Keratinocyte (primary cell): Measurements from ENCODE around the gene GPRIN1. TPM values are rescaled to one million over a fixed set of nuclear protein-coding genes. Genes with fewer than 3 reads are reported as not detected.
A peak's percentile ranks its signal among the peaks of the same experiment; 100 is the strongest.

ENCODE experiments used
- DNase-seq: peaks from one replicate; pipeline ENCODE4 v3.0.0-alpha.2; 2011; ENCODE audit warnings: low read depth, missing footprints, low spot score
- FAIRE-seq: peaks from 2 replicates; lab custom pipeline; 2011; peaks lifted over from hg19 to GRCh38; lab: Jason Lieb, UNC
- H2AFZ ChIP-seq: 2 replicates; pipeline ENCODE4 v1.6.0; 2012; ENCODE audit warnings: low read length, control low read depth, inconsistent platforms; ENCODE audit not compliant: control insufficient read depth
- H3K27ac ChIP-seq: 2 replicates; pipeline ENCODE4 v1.5.1; 2011; ENCODE audit warnings: low read length; ENCODE audit not compliant: control insufficient read depth, insufficient read depth
- H3K27me3 ChIP-seq: 3 replicates; pipeline ENCODE4 v1.6.0; 2011; ENCODE audit warnings: low read length; ENCODE audit not compliant: control insufficient read depth, insufficient read depth; ENCODE audit errors: extremely low read depth
- H3K36me3 ChIP-seq, 2 experiments: 2 replicates in 1 of 2; 3 replicates in 1 of 2; pipeline ENCODE4 v1.5.1; 2011; ENCODE audit warnings: low read length in 2 of 2, mild to moderate bottlenecking in 1 of 2; ENCODE audit not compliant: control insufficient read depth in 2 of 2, insufficient read depth in 2 of 2; ENCODE audit errors: extremely low read depth in 1 of 2
- H3K4me1 ChIP-seq: 3 replicates; pipeline ENCODE4 v1.5.1; 2011; ENCODE audit warnings: low read length; ENCODE audit not compliant: control insufficient read depth, insufficient read depth; ENCODE audit errors: extremely low read depth
- H3K4me2 ChIP-seq: 3 replicates; pipeline ENCODE4 v1.6.0; 2011; ENCODE audit warnings: low read depth, low read length; ENCODE audit not compliant: control insufficient read depth, insufficient read depth; ENCODE audit errors: extremely low read depth
- H3K4me3 ChIP-seq, 3 experiments: fragments of 200-600 bp in 1 of 3; sonication (generic) in 1 of 3; 2 replicates in 2 of 3; 3 replicates in 1 of 3; pipeline ENCODE4 v1.5.1; 2011 to 2016; ENCODE audit warnings: low read length in 3 of 3, mild to moderate bottlenecking in 3 of 3, control low read depth in 2 of 3, inconsistent platforms in 1 of 3, low read depth in 1 of 3, mixed read lengths in 1 of 3, mixed run types in 1 of 3, moderate library complexity in 1 of 3; ENCODE audit not compliant: control insufficient read depth in 2 of 3, insufficient read depth in 2 of 3; ENCODE audit errors: extremely low read depth in 1 of 3
- H3K79me2 ChIP-seq: 2 replicates; pipeline ENCODE4 v1.6.0; 2012; ENCODE audit warnings: low read length; ENCODE audit not compliant: control insufficient read depth, insufficient read depth
- H3K9ac ChIP-seq: 3 replicates; pipeline ENCODE4 v1.6.0; 2011; ENCODE audit warnings: low read length; ENCODE audit not compliant: control insufficient read depth, insufficient read depth; ENCODE audit errors: extremely low read depth
- H3K9me1 ChIP-seq: 3 replicates; pipeline ENCODE4 v1.6.0; 2011; ENCODE audit warnings: low read length; ENCODE audit not compliant: control insufficient read depth, insufficient read depth; ENCODE audit errors: extremely low read depth
- H3K9me3 ChIP-seq: 2 replicates; pipeline ENCODE4 v1.5.1; 2012; ENCODE audit warnings: low read depth, low read length; ENCODE audit not compliant: control insufficient read depth
- H4K20me1 ChIP-seq: 3 replicates; pipeline ENCODE4 v1.6.0; 2011; ENCODE audit warnings: low read length; ENCODE audit not compliant: control insufficient read depth, insufficient read depth; ENCODE audit errors: extremely low read depth
- CTCF ChIP-seq, 3 experiments: IDR thresholded peaks in 1 of 3; conservative IDR thresholded peaks in 1 of 3; optimal IDR thresholded peaks in 1 of 3; 2 replicates in 2 of 3; 3 replicates in 1 of 3; pipeline versions ENCODE3 to v1.5.1; 2011; ENCODE audit warnings: low read length in 3 of 3, mild to moderate bottlenecking in 3 of 3, moderate library complexity in 2 of 3, control low read depth in 1 of 3, inconsistent platforms in 1 of 3; ENCODE audit not compliant: insufficient read depth in 2 of 3; ENCODE audit errors: extremely low read depth in 1 of 3
- EZH2 ChIP-seq: IDR thresholded peaks from one replicate; pipeline ENCODE4 v1.6.1; 2012; ENCODE audit warnings: inconsistent platforms, mild to moderate bottlenecking, low read length, moderate library complexity
- dilution Hi-C: fragments of 300-500 bp; cut with MboI; formaldehyde crosslinking; loops from one replicate; pipeline ENCODE4 v1.7.0; 2020; ENCODE audit warnings: low sequenced_read_pairs; ENCODE audit not compliant: extremely low pct_ligation_motif_present
- polyA plus RNA-seq, 5 experiments: library from polyadenylated mRNA; depleted of rRNA in 3 of 5; stranded (reverse) in 3 of 5; stranded (forward) in 1 of 5; unstranded in 1 of 5; fragments of >200 nt; gene quantifications; 1 replicate in 1 of 5; 2 replicates in 3 of 5; 3 replicates in 1 of 5; pipeline versions ENCODE4 v1.2.1 to v1.2.3, GENCODE V29; 2011 to 2012; ENCODE audit warnings: missing spikeins in 2 of 5, low read depth in 1 of 5, low replicate concordance in 1 of 5

GPRIN1 gene
- polyA plus RNA-seq, 1 donor (not counting 4 experiments of a cell fraction or from before 2014, with no cell fraction given): 4.0 TPM

GRCh38 chr5:176610435-176610773, 448 bp upstream of the GPRIN1 start:
- DNase-seq: no peak
- dilution Hi-C loops: no loop called here
- Histone ChIP-seq H3K27me3 (no peaks in the 10 kb centered on the region), H3K27ac (no peak overlapping the region), H2AFZ (peak overlapping the region; percentile 62), H3K79me2 (no peaks in the 10 kb centered on the region), H3K9me1 (peaks cover 2% of the 10 kb centered on the region), H3K36me3 (no peaks in the 10 kb centered on the region), H4K20me1 (no peaks in the 10 kb centered on the region), H3K4me3 (peak overlapping the region; percentile 45 to 75 (median 67)), H3K4me2 (peak overlapping the region; percentile 71), H3K9me3 (no peaks in the 10 kb centered on the region), H3K9ac (no peak overlapping the region), H3K4me1 (peaks cover 35% of the 10 kb centered on the region)
- no peak for FAIRE-seq
- no peak for TF ChIP-seq EZH2
- TF ChIP-seq CTCF (optimal IDR thresholded peaks at IDR 0.05 in 1 of 3, IDR thresholded peaks at IDR 0.05 in 1 of 3, conservative IDR thresholded peaks at IDR 0.05 in 1 of 3; ENCODE audit: extremely low read depth in 1 of 3, insufficient read depth in 2 of 3, low read length in 3 of 3): no peak

- Histone ChIP-seq H2AFZ (peak overlapping the region; percentile 12), H3K27ac (no peak overlapping the region), H3K36me3 (no peaks in the 10 kb centered on the region), H3K79me2 (no peaks in the 10 kb centered on the region), H3K9ac (no peak overlapping the region), H3K27me3 (no peaks in the 10 kb centered on the region), H3K4me2 (peak overlapping the region; percentile 88), H3K4me3 (peak overlapping the region; percentile 58 to 67 (median 61)), H3K4me1 (peaks cover 25% of the 10 kb centered on the region), H3K9me3 (no peaks in the 10 kb centered on the region), H3K9me1 (peaks cover 2% of the 10 kb centered on the region), H4K20me1 (no peaks in the 10 kb centered on the region)
- TF ChIP-seq CTCF (optimal IDR thresholded peaks at IDR 0.05 in 1 of 3, IDR thresholded peaks at IDR 0.05 in 1 of 3, conservative IDR thresholded peaks at IDR 0.05 in 1 of 3; ENCODE audit: extremely low read depth in 1 of 3, insufficient read depth in 2 of 3, low read length in 3 of 3) (no peak), EZH2 (no peak)
- FAIRE-seq (no peak), DNase-seq (no peak)
- dilution Hi-C loops: no loop called here
Measured at GRCh38 chr5:176608937-176609723, 826 bp downstream of the GPRIN1 start.
